ENCODE measurements around the gene HNRNPAB. TPM values are rescaled to one million over a fixed set of nuclear protein-coding genes. Genes with fewer than 3 reads are reported as not detected.

The HNRNPAB gene
- total and polyA plus RNA-seq, 5 donors from 2014 or later = 63.1 to 79.5 (median 65.7) TPM

- Mint-ChIP-seq H3K4me1 (no peaks in the 10 kb centered on the region), H3K4me3 (no peak overlapping the region), H3K36me3 (no peaks in the 10 kb centered on the region), H3K27ac (no peak overlapping the region), H3K27me3 (peaks cover 5% of the 10 kb centered on the region), H3K9me3 (peaks cover 0 to 4% (median 0%) of the 10 kb centered on the region in 7 donors)
- Histone ChIP-seq H3K27me3 (ENCODE audit: control insufficient read depth, insufficient read depth, low read length) (no peaks in the 10 kb centered on the region), H3K4me3 (ENCODE audit: low read depth, low read length) (no peak overlapping the region), H3K9me3 (ENCODE audit: control insufficient read depth in 2 of 2, low read length in 2 of 2) (no peaks in the 10 kb centered on the region), H3K4me1 (ENCODE audit: control insufficient read depth, insufficient read depth, low read length, poor library complexity, severe bottlenecking) (no peaks in the 10 kb centered on the region), H3K27ac (ENCODE audit: insufficient read depth, low read length, poor library complexity, severe bottlenecking) (no peak overlapping the region), H3K36me3 (ENCODE audit: control insufficient read depth, insufficient read depth, low read length) (no peaks in the 10 kb centered on the region)
- DNase-seq (no peak), ATAC-seq (ENCODE audit: low read depth in 2 of 2) (no peak)
These were observed 29.9 kb upstream of the HNRNPAB start for GRCh38 chr5:178174456-178174855.

- H3K27ac ChIP-seq (ENCODE audit: insufficient read depth, low read length, poor library complexity, severe bottlenecking) = no peak overlapping the region
- H3K4me1 ChIP-seq (ENCODE audit: control insufficient read depth, insufficient read depth, low read length, poor library complexity, severe bottlenecking) = no peaks in the 10 kb centered on the region
- no peak for DNase-seq
- no peak overlapping the region for H3K4me3 Mint-ChIP-seq
- H3K27me3 Mint-ChIP-seq = no peaks in the 10 kb centered on the region
- peak overlapping the region in 1 of 3 donors; percentile 90 for H3K27ac Mint-ChIP-seq
- H3K4me1 Mint-ChIP-seq = peaks cover 0 to under 1% (median 0%) of the 10 kb centered on the region in 4 donors
- ATAC-seq (ENCODE audit: low read depth in 2 of 2) = no peak
- no peak overlapping the region for H3K4me3 ChIP-seq (ENCODE audit: low read depth, low read length)
- no peaks in the 10 kb centered on the region for H3K9me3 ChIP-seq (ENCODE audit: control insufficient read depth in 2 of 2, low read length in 2 of 2)
- no peaks in the 10 kb centered on the region for H3K36me3 Mint-ChIP-seq
- peaks cover 0 to 4% (median 0%) of the 10 kb centered on the region in 7 donors for H3K9me3 Mint-ChIP-seq
- no peaks in the 10 kb centered on the region for H3K36me3 ChIP-seq (ENCODE audit: control insufficient read depth, insufficient read depth, low read length)
- H3K27me3 ChIP-seq (ENCODE audit: control insufficient read depth, insufficient read depth, low read length) = no peaks in the 10 kb centered on the region
These were observed 27.5 kb upstream of the HNRNPAB start for GRCh38 chr5:178176791-178177190.

- Histone ChIP-seq H3K4me1 (ENCODE audit: control insufficient read depth, insufficient read depth, low read length, poor library complexity, severe bottlenecking) (no peaks in the 10 kb centered on the region), H3K9me3 (ENCODE audit: control insufficient read depth in 2 of 2, low read length in 2 of 2) (no peaks in the 10 kb centered on the region), H3K4me3 (ENCODE audit: low read depth, low read length) (no peak overlapping the region), H3K27me3 (ENCODE audit: control insufficient read depth, insufficient read depth, low read length) (no peaks in the 10 kb centered on the region), H3K27ac (ENCODE audit: insufficient read depth, low read length, poor library complexity, severe bottlenecking) (no peak overlapping the region), H3K36me3 (ENCODE audit: control insufficient read depth, insufficient read depth, low read length) (no peaks in the 10 kb centered on the region)
- no peak overlapping the region for H3K27ac Mint-ChIP-seq
- DNase-seq (no peak), ATAC-seq (ENCODE audit: low read depth in 2 of 2) (no peak)
- H3K9me3 Mint-ChIP-seq = peaks cover 0 to 4% (median 0%) of the 10 kb centered on the region in 7 donors
- H3K4me1 Mint-ChIP-seq = peaks cover 0 to 7% (median 3%) of the 10 kb centered on the region in 4 donors
- H3K4me3 Mint-ChIP-seq = no peak overlapping the region
- no peaks in the 10 kb centered on the region for H3K36me3 Mint-ChIP-seq
- no peaks in the 10 kb centered on the region for H3K27me3 Mint-ChIP-seq
These were observed 26.8 kb upstream of the HNRNPAB start for GRCh38 chr5:178177569-178177968.

GRCh38 chr5:178180141-178180863 lies 24.0 kb upstream of the HNRNPAB start:
- no peak overlapping the region for H3K27ac ChIP-seq (ENCODE audit: insufficient read depth, low read length, poor library complexity, severe bottlenecking)
- Mint-ChIP-seq H3K9me3 (peaks cover 0 to 4% (median 0%) of the 10 kb centered on the region in 7 donors), H3K4me1 (peaks cover 0 to 7% (median 3%) of the 10 kb centered on the region in 4 donors), H3K36me3 (no peaks in the 10 kb centered on the region), H3K27me3 (no peaks in the 10 kb centered on the region), H3K4me3 (no peak overlapping the region), H3K27ac (no peak overlapping the region)
- H3K4me1 ChIP-seq (ENCODE audit: control insufficient read depth, insufficient read depth, low read length, poor library complexity, severe bottlenecking) = no peaks in the 10 kb centered on the region
- ATAC-seq (ENCODE audit: low read depth in 2 of 2) = no peak
- H3K36me3 ChIP-seq (ENCODE audit: control insufficient read depth, insufficient read depth, low read length) = no peaks in the 10 kb centered on the region
- no peaks in the 10 kb centered on the region for H3K27me3 ChIP-seq (ENCODE audit: control insufficient read depth, insufficient read depth, low read length)
- no peak overlapping the region for H3K4me3 ChIP-seq (ENCODE audit: low read depth, low read length)
- no peaks in the 10 kb centered on the region for H3K9me3 ChIP-seq (ENCODE audit: control insufficient read depth in 2 of 2, low read length in 2 of 2)
- no peak for DNase-seq

GRCh38 chr5:178182158-178182876 lies 22.0 kb upstream of the HNRNPAB start:
- Mint-ChIP-seq H3K4me1 (peaks cover 0 to 7% (median 3%) of the 10 kb centered on the region in 4 donors), H3K27ac (peak overlapping the region in 1 of 3 donors; percentile 81), H3K9me3 (peaks cover 0 to 4% (median 0%) of the 10 kb centered on the region in 7 donors), H3K36me3 (no peaks in the 10 kb centered on the region), H3K4me3 (no peak overlapping the region), H3K27me3 (peaks cover 6% of the 10 kb centered on the region)
- peak in 1 of 3 donors; percentile 14 for DNase-seq
- Histone ChIP-seq H3K27ac (ENCODE audit: insufficient read depth, low read length, poor library complexity, severe bottlenecking) (no peak overlapping the region), H3K9me3 (ENCODE audit: control insufficient read depth in 2 of 2, low read length in 2 of 2) (no peaks in the 10 kb centered on the region), H3K4me3 (ENCODE audit: low read depth, low read length) (no peak overlapping the region), H3K36me3 (ENCODE audit: control insufficient read depth, insufficient read depth, low read length) (no peaks in the 10 kb centered on the region), H3K4me1 (ENCODE audit: control insufficient read depth, insufficient read depth, low read length, poor library complexity, severe bottlenecking) (no peaks in the 10 kb centered on the region), H3K27me3 (ENCODE audit: control insufficient read depth, insufficient read depth, low read length) (no peaks in the 10 kb centered on the region)
- ATAC-seq (ENCODE audit: low read depth in 2 of 2) = no peak

- ATAC-seq (ENCODE audit: low read depth in 2 of 2) (no peak), DNase-seq (no peak)
- Mint-ChIP-seq H3K9me3 (no peaks in the 10 kb centered on the region), H3K4me3 (no peak overlapping the region), H3K36me3 (no peaks in the 10 kb centered on the region), H3K27me3 (peaks cover 21% of the 10 kb centered on the region), H3K4me1 (peaks cover 0 to 7% (median 3%) of the 10 kb centered on the region in 4 donors), H3K27ac (no peak overlapping the region)
- no peak overlapping the region for H3K4me3 ChIP-seq (ENCODE audit: low read depth, low read length)
- H3K4me1 ChIP-seq (ENCODE audit: control insufficient read depth, insufficient read depth, low read length, poor library complexity, severe bottlenecking) = no peaks in the 10 kb centered on the region
- no peaks in the 10 kb centered on the region for H3K27me3 ChIP-seq (ENCODE audit: control insufficient read depth, insufficient read depth, low read length)
- no peak overlapping the region for H3K27ac ChIP-seq (ENCODE audit: insufficient read depth, low read length, poor library complexity, severe bottlenecking)
- H3K36me3 ChIP-seq (ENCODE audit: control insufficient read depth, insufficient read depth, low read length) = no peaks in the 10 kb centered on the region
- no peaks in the 10 kb centered on the region for H3K9me3 ChIP-seq (ENCODE audit: control insufficient read depth in 2 of 2, low read length in 2 of 2)
These were observed 17.9 kb upstream of the HNRNPAB start for GRCh38 chr5:178186427-178186826.

GRCh38 chr5:178187014-178187413 lies 17.3 kb upstream of the HNRNPAB start, which contains the start of gene GMCL2:
Gene GMCL2, minus strand, starts transcription at chr5:178187371. Its CDS starts 72 bp downstream, at chr5:178187299.
- no peak for ATAC-seq (ENCODE audit: low read depth in 2 of 2)
- Histone ChIP-seq H3K36me3 (ENCODE audit: control insufficient read depth, insufficient read depth, low read length) (no peaks in the 10 kb centered on the region), H3K27me3 (ENCODE audit: control insufficient read depth, insufficient read depth, low read length) (no peaks in the 10 kb centered on the region), H3K9me3 (ENCODE audit: control insufficient read depth in 2 of 2, low read length in 2 of 2) (no peaks in the 10 kb centered on the region), H3K4me3 (ENCODE audit: low read depth, low read length) (no peak within 1 kb of the TSS), H3K27ac (ENCODE audit: insufficient read depth, low read length, poor library complexity, severe bottlenecking) (no peak within 1 kb of the TSS), H3K4me1 (ENCODE audit: control insufficient read depth, insufficient read depth, low read length, poor library complexity, severe bottlenecking) (no peaks in the 10 kb centered on the region)
- H3K4me1 Mint-ChIP-seq = peaks cover 0 to 5% (median 2%) of the 10 kb centered on the region in 4 donors
- no peaks in the 10 kb centered on the region for H3K9me3 Mint-ChIP-seq
- no peak within 1 kb of the TSS for H3K27ac Mint-ChIP-seq
- no peaks in the 10 kb centered on the region for H3K36me3 Mint-ChIP-seq
- no peak within 1 kb of the TSS for H3K4me3 Mint-ChIP-seq
- DNase-seq = no peak
- peaks cover 24% of the 10 kb centered on the region for H3K27me3 Mint-ChIP-seq

All from CD4-positive, CD25-positive, alpha-beta regulatory T cell (primary cell).